A204.1 (cell line): Measurements from ENCODE around the gene FGF13.
A peak's percentile ranks its signal among the peaks of the same experiment; 100 is the strongest.

Experiments used
- FAIRE-seq: peaks from 2 replicates; lab custom pipeline; 2012; peaks lifted over from hg19 to GRCh38; lab: Jason Lieb, UNC

The FGF13 gene

DNA sequence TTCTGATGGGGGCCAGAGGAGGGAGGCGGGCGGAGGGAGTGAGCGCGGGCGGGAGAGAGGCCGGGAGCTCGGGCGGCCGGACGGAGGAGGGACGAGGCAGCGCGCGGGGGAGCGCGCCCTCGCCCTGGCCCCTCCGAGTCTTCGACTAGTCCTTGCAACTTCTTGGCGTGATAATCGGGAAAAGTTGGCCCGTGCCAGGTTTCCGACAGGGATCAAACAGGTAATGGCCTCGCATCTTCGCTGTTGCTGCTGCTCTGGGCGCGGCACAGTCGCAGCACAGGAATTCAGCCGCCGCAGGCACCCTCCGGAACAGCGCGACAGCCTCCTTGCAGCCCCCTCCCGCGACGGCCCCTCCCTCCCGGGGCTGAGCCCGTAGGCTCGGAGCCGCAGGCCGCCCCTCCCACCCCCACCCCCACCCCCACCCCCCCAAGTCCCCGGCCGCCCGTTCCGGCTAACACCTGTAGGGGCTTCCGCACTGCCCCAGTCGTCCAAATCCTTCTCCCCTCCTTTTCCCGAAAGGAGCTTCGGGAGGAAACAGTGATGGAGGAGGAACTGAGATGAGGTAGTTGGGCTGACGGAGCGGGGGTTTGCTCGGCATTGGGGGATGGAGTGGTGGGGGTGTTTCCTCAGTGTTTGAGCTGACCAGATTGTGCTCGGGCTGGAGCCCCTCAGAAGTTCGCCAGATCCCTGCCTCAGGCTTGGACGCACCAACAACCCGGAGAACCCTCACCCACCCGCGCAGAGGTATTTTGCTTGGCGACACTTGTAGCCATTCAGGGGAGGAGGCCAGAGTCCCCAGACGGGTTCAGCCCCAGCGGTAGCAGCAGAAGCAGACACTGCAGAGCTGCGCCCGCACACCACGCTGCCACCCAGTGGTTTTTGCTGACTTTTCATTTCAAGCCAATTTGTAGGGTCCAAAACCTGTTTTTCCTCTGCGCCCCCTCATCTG, at the start of gene FGF13:
Gene FGF13 (minus strand): TSS at position 319 of the 949 bp plus-strand sequence. CDS start 714 bp downstream, outside the sequence.
- FAIRE-seq = no peak

DNA sequence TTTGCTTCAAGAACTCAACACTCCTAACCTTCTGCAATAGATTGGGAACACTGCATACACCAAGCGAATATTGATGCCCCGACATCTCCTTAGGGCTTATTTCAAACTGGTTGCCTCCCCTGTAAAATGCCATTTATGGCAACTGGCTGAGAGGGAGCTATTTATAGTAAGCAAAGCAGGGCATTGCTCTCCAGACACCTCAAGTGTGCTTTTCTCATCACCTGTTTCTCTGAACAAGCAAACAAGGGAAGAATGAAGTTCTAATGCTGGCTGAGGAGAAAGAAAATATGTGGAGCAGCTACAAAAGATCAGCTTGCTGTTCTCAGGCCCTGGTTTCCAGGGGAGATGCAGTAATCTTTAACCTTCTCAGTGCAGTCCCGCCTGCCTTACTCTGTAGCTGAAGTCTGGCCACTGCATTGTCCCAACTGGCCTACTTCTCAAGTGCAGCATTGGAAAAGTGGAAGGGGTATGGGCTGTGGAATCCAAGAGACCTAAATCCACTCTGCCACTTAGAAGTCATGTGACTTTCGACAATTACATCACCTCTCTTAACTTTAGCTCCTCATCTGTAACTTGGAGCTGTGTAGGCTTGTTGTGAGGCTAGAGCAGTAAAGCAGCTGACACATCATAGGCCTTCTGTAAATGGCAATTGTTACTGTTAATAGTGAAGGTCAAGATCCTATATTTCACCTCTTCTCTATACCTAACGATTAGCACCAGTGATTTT, 47.9 kb upstream of the FGF13 start:
- FAIRE-seq = no peak

DNA sequence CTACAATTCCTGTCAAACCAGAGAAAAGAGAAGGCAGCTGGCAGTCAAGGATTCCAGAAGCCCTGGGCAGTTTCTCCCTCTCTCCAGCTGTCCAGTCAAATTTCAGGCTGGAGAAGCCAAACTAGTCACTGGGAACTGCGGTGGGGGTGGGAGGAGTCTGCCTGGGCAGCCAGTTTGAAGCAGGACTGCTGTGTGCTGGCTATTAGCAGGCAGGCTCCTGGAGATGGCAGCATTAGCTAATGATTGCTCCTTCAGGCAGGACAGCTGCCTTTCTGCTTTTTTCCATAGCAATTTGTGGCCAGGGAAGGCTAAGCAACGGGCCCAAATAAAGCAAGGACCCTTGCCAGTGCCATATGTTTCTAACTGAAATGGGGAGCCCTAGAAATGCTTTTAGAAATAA, 44.7 kb upstream of the FGF13 start:
- no peak for FAIRE-seq

DNA sequence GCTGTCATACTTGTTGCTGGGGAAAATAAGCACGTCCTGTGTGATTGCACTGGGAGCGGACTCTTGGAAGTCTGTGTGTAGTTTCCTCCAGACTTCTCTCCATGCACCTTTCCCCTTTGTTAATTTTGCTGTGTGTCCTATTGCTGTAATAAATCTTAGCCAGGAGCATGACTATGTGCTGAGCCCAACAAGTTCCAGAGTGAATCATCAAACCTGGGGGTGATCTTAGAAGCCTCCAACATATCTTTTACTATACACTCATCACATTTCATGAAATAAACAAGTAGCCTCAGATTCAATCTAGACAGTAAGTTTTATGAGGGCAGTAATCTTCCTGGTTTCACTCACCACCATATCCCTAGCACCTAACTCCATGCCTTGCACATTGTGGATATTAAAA, 43.3 kb upstream of the FGF13 start:
- no peak for FAIRE-seq

- FAIRE-seq = peak; percentile 85
These were observed 37.0 kb upstream of the FGF13 start for GRCh38 chrX:138748480-138748879.

GRCh38 chrX:138745196-138745595, 33.7 kb upstream of the FGF13 start:
- peak; percentile 83 for FAIRE-seq

DNA sequence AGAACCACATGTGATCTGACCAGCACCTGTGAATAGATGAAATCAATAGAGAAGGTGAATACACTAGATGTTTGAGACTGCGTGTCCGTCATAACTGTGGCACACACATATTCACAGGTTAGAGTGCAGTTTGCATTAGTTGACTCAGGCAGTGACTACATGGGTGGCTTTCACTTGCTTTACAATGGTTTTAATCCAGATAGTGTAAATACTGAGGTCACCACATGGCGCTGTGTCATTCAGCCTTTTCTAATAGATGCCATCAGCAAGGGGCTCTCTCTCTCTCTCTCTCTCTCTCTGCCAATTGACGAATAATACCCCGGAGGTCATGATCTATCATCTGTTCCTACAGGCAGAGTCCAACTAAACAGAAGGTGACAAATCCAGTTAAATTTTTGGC, 30.7 kb upstream of the FGF13 start:
- no peak for FAIRE-seq

DNA sequence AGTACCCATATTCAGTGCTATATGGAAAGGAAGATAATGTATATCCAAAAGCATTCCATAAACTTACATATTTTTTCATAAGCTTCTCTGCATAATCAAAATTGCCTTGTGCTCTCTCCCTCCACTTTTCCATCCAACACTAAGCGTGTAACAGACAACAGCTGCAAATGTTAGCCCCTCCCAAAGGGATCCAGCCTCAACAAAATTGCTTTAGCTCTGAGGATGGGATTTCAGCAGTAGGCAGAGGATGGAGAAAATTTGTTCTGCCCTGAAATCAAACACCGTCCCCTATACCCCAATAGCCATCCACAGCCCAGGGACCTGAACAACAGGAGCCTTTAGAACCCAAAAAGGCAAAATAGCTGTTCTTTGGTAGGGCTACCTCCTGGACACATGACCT, 28.8 kb upstream of the FGF13 start:
- no peak for FAIRE-seq

- no peak for FAIRE-seq
These were observed 11.8 kb upstream of the FGF13 start for GRCh38 chrX:138723301-138723700.

- no peak for FAIRE-seq
These were observed 7.9 kb upstream of the FGF13 start for GRCh38 chrX:138719396-138719795.

- FAIRE-seq = no peak
These were observed 7.4 kb upstream of the FGF13 start for GRCh38 chrX:138718941-138719340.

GRCh38 chrX:138710866-138711341, 613 bp downstream of the FGF13 start:
- no peak for FAIRE-seq

- FAIRE-seq = no peak
These were observed 1.4 kb downstream of the FGF13 start for GRCh38 chrX:138709886-138710791.

DNA sequence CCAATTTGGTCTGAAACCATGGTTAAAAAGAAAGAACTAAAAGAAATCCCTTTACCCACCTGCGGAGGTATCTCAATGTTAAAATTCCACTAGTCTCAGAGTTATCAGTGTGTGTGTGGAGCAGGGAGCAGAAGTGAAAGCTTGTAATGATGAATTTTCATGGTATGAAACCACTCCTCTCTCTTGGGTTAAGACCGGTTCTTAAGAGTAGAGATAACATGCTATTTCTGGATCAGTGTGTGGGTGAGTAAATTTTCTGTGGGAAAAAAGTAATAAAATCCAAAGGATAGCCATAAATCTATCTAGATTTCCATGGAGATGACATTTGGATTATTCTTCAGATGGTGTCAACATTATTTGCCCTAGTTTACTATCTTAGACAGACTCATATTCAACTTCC, 3.2 kb downstream of the FGF13 start:
- no peak for FAIRE-seq

DNA sequence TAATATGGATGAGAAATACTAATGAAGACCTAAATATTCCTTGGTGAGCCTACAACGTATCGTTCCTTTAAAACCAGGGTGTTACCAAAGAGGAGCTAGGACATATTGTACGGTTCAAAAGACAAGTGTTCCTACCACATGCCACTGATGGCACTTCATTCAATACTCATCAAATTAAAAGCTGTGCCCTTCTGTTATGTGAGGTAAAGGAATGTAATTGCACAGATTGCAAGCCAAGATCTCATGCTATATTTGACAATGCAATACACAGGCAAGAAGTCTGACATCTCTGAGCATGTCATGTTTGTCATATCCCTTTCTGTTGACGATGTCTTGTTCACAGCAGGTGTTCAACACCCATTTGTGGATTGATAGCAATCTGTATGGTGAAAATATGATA, 6.9 kb downstream of the FGF13 start:
- FAIRE-seq = no peak

DNA sequence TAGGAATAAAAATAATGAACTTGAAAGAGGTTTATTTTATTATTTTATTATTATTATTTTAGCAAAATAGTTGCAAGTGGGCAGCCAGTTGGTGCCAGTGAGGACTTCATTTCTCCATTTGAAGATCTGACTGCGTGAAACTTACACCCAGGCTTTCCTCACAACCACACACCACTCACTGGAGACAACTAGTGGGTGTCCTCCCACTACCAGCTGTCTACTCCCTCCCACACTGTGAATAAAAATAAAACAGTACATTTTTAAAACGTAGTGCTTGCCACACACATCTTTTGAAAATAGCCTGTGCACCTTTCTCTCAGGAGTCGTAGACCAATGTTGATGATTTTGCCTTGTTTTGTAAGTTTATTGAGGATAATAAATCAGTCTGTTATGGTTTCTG, 7.4 kb downstream of the FGF13 start:
- no peak for FAIRE-seq

DNA sequence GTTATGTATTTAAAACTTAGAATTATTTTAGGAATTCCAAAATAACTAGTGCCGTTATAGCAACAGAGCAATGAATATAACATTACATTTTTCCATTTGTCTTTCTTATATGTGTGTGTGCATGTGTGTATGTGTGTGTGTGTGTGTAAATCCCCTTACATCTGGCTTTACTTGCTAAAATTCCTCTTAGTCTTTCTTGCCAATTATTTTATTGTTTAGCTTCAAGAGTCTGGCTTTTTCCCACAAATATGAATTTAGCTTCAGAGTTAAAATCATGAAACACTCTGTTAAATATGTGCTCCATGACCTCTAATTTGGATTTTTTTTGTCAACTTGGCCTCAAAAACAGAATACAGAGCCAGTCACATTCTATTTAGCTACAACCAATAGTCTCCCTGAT, 18.9 kb downstream of the FGF13 start:
- FAIRE-seq = no peak

DNA sequence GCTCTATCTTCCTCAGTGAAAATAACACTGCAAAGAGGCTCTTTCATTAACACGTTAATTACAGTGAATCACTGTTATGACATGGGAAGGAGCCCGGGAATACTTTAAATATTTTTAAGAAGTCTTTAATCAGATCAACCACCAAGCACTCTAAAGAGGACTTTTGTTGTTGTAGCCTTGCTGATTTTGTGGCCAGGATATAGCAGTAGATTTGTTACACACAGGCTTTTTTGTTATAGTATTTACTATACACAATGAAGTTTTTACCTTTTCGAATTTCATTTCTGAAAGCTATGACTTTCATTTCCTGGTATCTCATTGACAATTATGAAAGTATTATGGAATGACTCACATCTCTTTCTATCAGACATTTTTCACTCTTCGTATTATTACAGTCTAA, 20.3 kb downstream of the FGF13 start:
- FAIRE-seq = no peak

DNA sequence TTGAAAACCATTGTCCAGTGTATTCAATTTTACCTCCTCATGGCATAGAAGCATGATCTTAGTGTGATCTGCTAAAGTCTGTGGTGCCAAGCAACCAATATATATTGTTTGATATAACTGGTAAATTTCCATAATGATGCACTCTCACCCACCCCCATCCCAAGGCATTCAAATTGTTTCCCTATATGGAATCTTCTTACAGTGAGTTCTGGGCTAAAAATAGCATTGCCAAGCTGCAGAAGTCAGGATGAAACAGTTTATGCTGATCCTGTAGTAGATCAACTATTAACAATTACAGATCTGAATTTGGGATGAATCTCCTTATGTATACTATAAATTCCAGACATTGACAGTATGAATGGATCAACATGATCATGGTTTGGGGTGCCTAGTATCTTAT, 20.9 kb downstream of the FGF13 start:
- no peak for FAIRE-seq

GRCh38 chrX:138683600-138683999, 27.9 kb downstream of the FGF13 start:
- FAIRE-seq = no peak

DNA sequence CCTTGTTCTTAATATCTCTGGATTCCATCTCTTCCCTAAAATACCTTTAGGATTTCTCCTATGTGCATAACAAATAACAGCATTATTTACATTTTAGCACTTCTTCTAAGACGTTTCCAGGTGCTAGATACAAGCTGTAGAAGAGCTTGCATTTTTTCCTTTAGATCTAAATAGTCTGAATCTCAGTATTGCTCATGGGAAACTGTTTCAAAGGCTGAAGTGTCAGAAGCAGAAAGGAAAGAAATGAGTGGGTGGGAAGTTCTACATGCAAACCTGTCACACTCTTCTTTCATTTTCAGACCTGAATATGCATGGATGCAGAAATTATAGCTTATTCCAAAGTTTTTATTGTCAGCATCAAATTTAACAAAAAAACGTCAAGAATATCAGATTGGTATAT, 41.8 kb downstream of the FGF13 start:
- no peak for FAIRE-seq

- no peak for FAIRE-seq
These were observed 47.1 kb downstream of the FGF13 start for GRCh38 chrX:138664466-138664865.
